HEK293 (cell line): Measurements from ENCODE around the gene ADORA2A.

Source experiments
- CTCF ChIA-PET: fragments of 350-600 bp; formaldehyde crosslinking; extraction: SDS; loops from one replicate; lab custom pipeline; 2021; ENCODE audit warnings: antibody characterized with exemption; lab: Yijun Ruan, JAX
- POLR2A ChIA-PET: fragments of 300-600 bp; formaldehyde crosslinking; extraction: SDS; loops from one replicate; lab custom pipeline; 2020; ENCODE audit warnings: antibody characterized with exemption, inconsistent platforms; lab: Yijun Ruan, JAX
- H3K27ac ChIP-seq: fragments of 200-500 bp; sonication (Bioruptor generic); 2 replicates; pipeline ENCODE4 v1.5.1; 2014; ENCODE audit warnings: low read depth, low read length, control low read depth, inconsistent platforms; ENCODE audit errors: extremely low read depth
- H3K36me3 ChIP-seq, 2 experiments: fragments of 200-500 bp in 1 of 2; sonication (Bioruptor generic) in 1 of 2; 1 replicate in 1 of 2; 2 replicates in 1 of 2; pipeline ENCODE4 v1.5.1; 2014 to 2017; ENCODE audit warnings: inconsistent platforms in 2 of 2, low read length in 2 of 2; ENCODE audit not compliant: control insufficient read depth in 2 of 2, insufficient read depth in 1 of 2
- H3K4me1 ChIP-seq: fragments of 200-500 bp; sonication (Bioruptor generic); 2 replicates; pipeline ENCODE4 v1.5.1; 2014; ENCODE audit warnings: mild to moderate bottlenecking, low read length, inconsistent platforms; ENCODE audit not compliant: control insufficient read depth, insufficient read depth
- H3K4me3 ChIP-seq: 2 replicates; pipeline ENCODE4 v1.5.1; 2011; ENCODE audit warnings: low read depth, mild to moderate bottlenecking, control low read depth, low read length, moderate library complexity
- H3K9me3 ChIP-seq: fragments of 200-500 bp; sonication (Bioruptor generic); 2 replicates; pipeline ENCODE4 v1.5.1; 2014; ENCODE audit warnings: low read depth, low read length, inconsistent platforms; ENCODE audit not compliant: control insufficient read depth, insufficient read depth
- GFI1B ChIP-seq: fragments of 450-650 bp; formaldehyde crosslinking; IDR thresholded peaks from 2 replicates; pipeline ENCODE4 v1.5.1; 2016; ENCODE audit warnings: missing biosample characterization, missing genetic modification characterization
- SCRT2 ChIP-seq: fragments of 450-650 bp; formaldehyde crosslinking; IDR thresholded peaks from 2 replicates; pipeline ENCODE4 v1.5.1; 2016; ENCODE audit warnings: missing biosample characterization, missing genetic modification characterization
- ZBTB1 ChIP-seq: fragments of 450-650 bp; formaldehyde crosslinking; IDR thresholded peaks from 2 replicates; pipeline ENCODE4 v1.5.1; 2016; ENCODE audit warnings: missing biosample characterization, missing genetic modification characterization
- ZIC2 ChIP-seq: fragments of 450-650 bp; formaldehyde crosslinking; IDR thresholded peaks from 2 replicates; pipeline ENCODE4 v1.5.1; 2016; ENCODE audit warnings: missing biosample characterization, missing genetic modification characterization
- ZNF155 ChIP-seq: fragments of 450-650 bp; formaldehyde crosslinking; IDR thresholded peaks from 2 replicates; pipeline ENCODE4 v1.5.1; 2016; ENCODE audit warnings: missing biosample characterization, missing genetic modification characterization
- ZNF19 ChIP-seq: fragments of 450-650 bp; formaldehyde crosslinking; IDR thresholded peaks from 2 replicates; pipeline ENCODE4; 2016; ENCODE audit warnings: missing biosample characterization, missing genetic modification characterization, low read depth
- ZNF302 ChIP-seq: fragments of 450-650 bp; formaldehyde crosslinking; IDR thresholded peaks from 2 replicates; pipeline ENCODE4 v1.5.1; 2016; ENCODE audit warnings: missing biosample characterization, missing genetic modification characterization, low read depth
- ZNF354C ChIP-seq: fragments of 450-650 bp; formaldehyde crosslinking; IDR thresholded peaks from 2 replicates; pipeline ENCODE4 v1.5.1; 2016; ENCODE audit warnings: missing biosample characterization, missing genetic modification characterization, low read depth, borderline replicate concordance
- ZNF510 ChIP-seq: fragments of 450-650 bp; formaldehyde crosslinking; IDR thresholded peaks from 2 replicates; pipeline ENCODE4 v1.5.1; 2018; ENCODE audit warnings: mild to moderate bottlenecking, missing genetic modification characterization, missing biosample characterization; ENCODE audit not compliant: insufficient replicate concordance
- ZNF560 ChIP-seq: fragments of 450-650 bp; formaldehyde crosslinking; IDR thresholded peaks from 2 replicates; pipeline ENCODE4 v1.5.1; 2017; ENCODE audit warnings: missing biosample characterization, missing genetic modification characterization, borderline replicate concordance
- ZNF596 ChIP-seq: fragments of 450-650 bp; IDR thresholded peaks from 2 replicates; pipeline ENCODE4 v1.5.0; 2018; ENCODE audit warnings: missing biosample characterization, mild to moderate bottlenecking, missing genetic modification characterization, moderate library complexity
- ZNF791 ChIP-seq: fragments of 450-650 bp; formaldehyde crosslinking; IDR thresholded peaks from 2 replicates; pipeline ENCODE4 v1.5.1; 2016; ENCODE audit warnings: missing biosample characterization, missing genetic modification characterization
- TF ChIP-seq, protein P1 (sequence below): fragments of 450-650 bp; formaldehyde crosslinking; IDR thresholded peaks from 2 replicates; pipeline ENCODE4 v1.5.1; 2016; ENCODE audit warnings: missing biosample characterization, missing genetic modification characterization
- TF ChIP-seq, protein P2 (sequence below): fragments of 450-650 bp; formaldehyde crosslinking; conservative IDR thresholded peaks from 2 replicates; pipeline ENCODE4 v1.5.1; 2016; ENCODE audit warnings: low read depth, missing biosample characterization, missing genetic modification characterization
- TF ChIP-seq, protein P3 (sequence below): fragments of 450-650 bp; formaldehyde crosslinking; IDR thresholded peaks from 2 replicates; pipeline ENCODE4 v1.5.1; 2016; ENCODE audit warnings: missing biosample characterization, missing genetic modification characterization
- TF ChIP-seq, protein P4 (sequence below): fragments of 450-650 bp; formaldehyde crosslinking; IDR thresholded peaks from 2 replicates; pipeline ENCODE4 v1.5.1; 2016; ENCODE audit warnings: missing biosample characterization, missing genetic modification characterization, borderline replicate concordance
- TF ChIP-seq, protein P5 (sequence below): fragments of 450-650 bp; IDR thresholded peaks from 2 replicates; pipeline ENCODE4 v1.5.1; 2018; ENCODE audit warnings: missing biosample characterization, missing genetic modification characterization
- TF ChIP-seq, protein P6 (sequence below): fragments of 450-650 bp; formaldehyde crosslinking; IDR thresholded peaks from 2 replicates; pipeline ENCODE4 v1.5.1; 2016; ENCODE audit warnings: missing biosample characterization, missing genetic modification characterization, low read depth

The ADORA2A gene

DNA sequence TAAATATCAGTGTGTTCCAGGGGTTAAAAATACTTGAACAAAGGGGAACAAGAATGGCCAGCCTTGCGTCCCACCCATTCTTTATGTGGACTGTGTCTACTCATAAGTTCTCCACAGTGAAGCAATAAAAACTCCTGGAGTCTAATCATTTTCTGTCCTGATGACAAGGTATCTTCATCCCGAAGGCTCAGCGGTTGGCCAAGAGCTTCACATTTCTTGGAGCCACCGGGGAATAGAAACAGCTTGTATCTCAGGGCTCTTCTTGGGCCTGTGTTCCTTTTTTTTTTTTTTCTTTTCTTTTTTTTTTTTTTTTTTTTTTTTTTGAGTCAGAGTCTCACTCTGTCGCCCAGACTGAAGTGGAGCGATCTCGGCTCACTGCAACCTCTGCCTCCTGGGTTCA, 36.8 kb upstream of the ADORA2A start:
- ChIA-PET CTCF (no interaction called here), POLR2A (no interaction called here)
- Histone ChIP-seq H3K4me3 (no peak overlapping the region), H3K36me3 (peaks cover 5 to 31% of the 10 kb centered on the region in 2 experiments), H3K4me1 (peaks cover 20% of the 10 kb centered on the region), H3K9me3 (no peaks in the 10 kb centered on the region), H3K27ac (no peak overlapping the region)
- no peak for TF ChIP-seq ZNF354C
- TF ChIP-seq, protein P1, sequence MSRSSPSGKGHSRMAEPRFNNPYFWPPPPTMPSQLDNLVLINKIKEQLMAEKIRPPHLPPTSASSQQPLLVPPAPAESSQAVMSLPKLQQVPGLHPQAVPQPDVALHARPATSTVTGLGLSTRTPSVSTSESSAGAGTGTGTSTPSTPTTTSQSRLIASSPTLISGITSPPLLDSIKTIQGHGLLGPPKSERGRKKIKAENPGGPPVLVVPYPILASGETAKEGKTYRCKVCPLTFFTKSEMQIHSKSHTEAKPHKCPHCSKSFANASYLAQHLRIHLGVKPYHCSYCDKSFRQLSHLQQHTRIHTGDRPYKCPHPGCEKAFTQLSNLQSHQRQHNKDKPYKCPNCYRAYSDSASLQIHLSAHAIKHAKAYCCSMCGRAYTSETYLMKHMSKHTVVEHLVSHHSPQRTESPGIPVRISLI (tag by site-specific recombination), result peak; percentile 83; the same call in 1 of the 2 replicates

DNA sequence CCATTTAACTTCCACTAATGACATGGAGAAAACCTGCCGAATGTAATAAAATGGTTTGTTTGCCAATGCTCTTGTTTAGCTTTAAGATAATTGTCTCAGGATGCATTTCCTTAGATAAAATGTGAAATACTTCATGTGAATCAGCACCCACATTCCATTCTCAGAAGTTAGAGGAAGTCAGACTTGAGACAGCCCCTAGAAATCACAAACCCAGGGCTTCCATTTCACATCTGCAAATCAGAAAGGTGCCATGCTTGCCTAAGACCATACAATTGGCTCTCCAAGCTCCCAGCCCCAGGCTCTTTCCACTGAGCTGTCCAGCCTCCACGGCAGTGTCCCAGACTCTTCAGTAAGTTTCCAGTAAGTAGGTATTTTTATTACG, 35.6 kb upstream of the ADORA2A start:
- ChIA-PET POLR2A (interaction anchor here (1.3 kb wide), 1 partner anchor 11 kb away, joined by 5 read pairs; no protein-coding TSS in a partner anchor), CTCF (no interaction called here)
- no peaks in the 10 kb centered on the region for H3K9me3 ChIP-seq
- H3K4me1 ChIP-seq, result peaks cover 20% of the 10 kb centered on the region
- peaks cover 8 to 38% of the 10 kb centered on the region in 2 experiments for H3K36me3 ChIP-seq
- H3K4me3 ChIP-seq, result no peak overlapping the region
- H3K27ac ChIP-seq, result no peak overlapping the region
- TF ChIP-seq ZNF560 (no peak), ZNF791 (tag by site-specific recombination) (no peak), ZNF510 (no peak), SCRT2 (no peak), ZNF19 (tag by site-specific recombination) (no peak), ZNF302 (tag by site-specific recombination) (no peak), ZIC2 (tag by site-specific recombination) (no peak), ZNF155 (tag by site-specific recombination) (no peak), GFI1B (tag by site-specific recombination) (no peak), ZBTB1 (no peak), ZNF596 (no peak)
- TF ChIP-seq, protein P2, sequence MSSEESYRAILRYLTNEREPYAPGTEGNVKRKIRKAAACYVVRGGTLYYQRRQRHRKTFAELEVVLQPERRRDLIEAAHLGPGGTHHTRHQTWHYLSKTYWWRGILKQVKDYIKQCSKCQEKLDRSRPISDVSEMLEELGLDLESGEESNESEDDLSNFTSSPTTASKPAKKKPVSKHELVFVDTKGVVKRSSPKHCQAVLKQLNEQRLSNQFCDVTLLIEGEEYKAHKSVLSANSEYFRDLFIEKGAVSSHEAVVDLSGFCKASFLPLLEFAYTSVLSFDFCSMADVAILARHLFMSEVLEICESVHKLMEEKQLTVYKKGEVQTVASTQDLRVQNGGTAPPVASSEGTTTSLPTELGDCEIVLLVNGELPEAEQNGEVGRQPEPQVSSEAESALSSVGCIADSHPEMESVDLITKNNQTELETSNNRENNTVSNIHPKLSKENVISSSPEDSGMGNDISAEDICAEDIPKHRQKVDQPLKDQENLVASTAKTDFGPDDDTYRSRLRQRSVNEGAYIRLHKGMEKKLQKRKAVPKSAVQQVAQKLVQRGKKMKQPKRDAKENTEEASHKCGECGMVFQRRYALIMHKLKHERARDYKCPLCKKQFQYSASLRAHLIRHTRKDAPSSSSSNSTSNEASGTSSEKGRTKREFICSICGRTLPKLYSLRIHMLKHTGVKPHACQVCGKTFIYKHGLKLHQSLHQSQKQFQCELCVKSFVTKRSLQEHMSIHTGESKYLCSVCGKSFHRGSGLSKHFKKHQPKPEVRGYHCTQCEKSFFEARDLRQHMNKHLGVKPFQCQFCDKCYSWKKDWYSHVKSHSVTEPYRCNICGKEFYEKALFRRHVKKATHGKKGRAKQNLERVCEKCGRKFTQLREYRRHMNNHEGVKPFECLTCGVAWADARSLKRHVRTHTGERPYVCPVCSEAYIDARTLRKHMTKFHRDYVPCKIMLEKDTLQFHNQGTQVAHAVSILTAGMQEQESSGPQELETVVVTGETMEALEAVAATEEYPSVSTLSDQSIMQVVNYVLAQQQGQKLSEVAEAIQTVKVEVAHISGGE (tag by site-specific recombination), result no peak
- TF ChIP-seq, protein P3, sequence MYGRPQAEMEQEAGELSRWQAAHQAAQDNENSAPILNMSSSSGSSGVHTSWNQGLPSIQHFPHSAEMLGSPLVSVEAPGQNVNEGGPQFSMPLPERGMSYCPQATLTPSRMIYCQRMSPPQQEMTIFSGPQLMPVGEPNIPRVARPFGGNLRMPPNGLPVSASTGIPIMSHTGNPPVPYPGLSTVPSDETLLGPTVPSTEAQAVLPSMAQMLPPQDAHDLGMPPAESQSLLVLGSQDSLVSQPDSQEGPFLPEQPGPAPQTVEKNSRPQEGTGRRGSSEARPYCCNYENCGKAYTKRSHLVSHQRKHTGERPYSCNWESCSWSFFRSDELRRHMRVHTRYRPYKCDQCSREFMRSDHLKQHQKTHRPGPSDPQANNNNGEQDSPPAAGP, result no peak
- TF ChIP-seq, protein P4, sequence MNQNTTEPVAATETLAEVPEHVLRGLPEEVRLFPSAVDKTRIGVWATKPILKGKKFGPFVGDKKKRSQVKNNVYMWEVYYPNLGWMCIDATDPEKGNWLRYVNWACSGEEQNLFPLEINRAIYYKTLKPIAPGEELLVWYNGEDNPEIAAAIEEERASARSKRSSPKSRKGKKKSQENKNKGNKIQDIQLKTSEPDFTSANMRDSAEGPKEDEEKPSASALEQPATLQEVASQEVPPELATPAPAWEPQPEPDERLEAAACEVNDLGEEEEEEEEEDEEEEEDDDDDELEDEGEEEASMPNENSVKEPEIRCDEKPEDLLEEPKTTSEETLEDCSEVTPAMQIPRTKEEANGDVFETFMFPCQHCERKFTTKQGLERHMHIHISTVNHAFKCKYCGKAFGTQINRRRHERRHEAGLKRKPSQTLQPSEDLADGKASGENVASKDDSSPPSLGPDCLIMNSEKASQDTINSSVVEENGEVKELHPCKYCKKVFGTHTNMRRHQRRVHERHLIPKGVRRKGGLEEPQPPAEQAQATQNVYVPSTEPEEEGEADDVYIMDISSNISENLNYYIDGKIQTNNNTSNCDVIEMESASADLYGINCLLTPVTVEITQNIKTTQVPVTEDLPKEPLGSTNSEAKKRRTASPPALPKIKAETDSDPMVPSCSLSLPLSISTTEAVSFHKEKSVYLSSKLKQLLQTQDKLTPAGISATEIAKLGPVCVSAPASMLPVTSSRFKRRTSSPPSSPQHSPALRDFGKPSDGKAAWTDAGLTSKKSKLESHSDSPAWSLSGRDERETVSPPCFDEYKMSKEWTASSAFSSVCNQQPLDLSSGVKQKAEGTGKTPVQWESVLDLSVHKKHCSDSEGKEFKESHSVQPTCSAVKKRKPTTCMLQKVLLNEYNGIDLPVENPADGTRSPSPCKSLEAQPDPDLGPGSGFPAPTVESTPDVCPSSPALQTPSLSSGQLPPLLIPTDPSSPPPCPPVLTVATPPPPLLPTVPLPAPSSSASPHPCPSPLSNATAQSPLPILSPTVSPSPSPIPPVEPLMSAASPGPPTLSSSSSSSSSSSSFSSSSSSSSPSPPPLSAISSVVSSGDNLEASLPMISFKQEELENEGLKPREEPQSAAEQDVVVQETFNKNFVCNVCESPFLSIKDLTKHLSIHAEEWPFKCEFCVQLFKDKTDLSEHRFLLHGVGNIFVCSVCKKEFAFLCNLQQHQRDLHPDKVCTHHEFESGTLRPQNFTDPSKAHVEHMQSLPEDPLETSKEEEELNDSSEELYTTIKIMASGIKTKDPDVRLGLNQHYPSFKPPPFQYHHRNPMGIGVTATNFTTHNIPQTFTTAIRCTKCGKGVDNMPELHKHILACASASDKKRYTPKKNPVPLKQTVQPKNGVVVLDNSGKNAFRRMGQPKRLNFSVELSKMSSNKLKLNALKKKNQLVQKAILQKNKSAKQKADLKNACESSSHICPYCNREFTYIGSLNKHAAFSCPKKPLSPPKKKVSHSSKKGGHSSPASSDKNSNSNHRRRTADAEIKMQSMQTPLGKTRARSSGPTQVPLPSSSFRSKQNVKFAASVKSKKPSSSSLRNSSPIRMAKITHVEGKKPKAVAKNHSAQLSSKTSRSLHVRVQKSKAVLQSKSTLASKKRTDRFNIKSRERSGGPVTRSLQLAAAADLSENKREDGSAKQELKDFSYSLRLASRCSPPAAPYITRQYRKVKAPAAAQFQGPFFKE (tag by site-specific recombination), result no peak
- TF ChIP-seq, protein P5, sequence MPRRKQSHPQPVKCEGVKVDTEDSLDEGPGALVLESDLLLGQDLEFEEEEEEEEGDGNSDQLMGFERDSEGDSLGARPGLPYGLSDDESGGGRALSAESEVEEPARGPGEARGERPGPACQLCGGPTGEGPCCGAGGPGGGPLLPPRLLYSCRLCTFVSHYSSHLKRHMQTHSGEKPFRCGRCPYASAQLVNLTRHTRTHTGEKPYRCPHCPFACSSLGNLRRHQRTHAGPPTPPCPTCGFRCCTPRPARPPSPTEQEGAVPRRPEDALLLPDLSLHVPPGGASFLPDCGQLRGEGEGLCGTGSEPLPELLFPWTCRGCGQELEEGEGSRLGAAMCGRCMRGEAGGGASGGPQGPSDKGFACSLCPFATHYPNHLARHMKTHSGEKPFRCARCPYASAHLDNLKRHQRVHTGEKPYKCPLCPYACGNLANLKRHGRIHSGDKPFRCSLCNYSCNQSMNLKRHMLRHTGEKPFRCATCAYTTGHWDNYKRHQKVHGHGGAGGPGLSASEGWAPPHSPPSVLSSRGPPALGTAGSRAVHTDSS (tag by site-specific recombination), result no peak
- TF ChIP-seq, protein P6, sequence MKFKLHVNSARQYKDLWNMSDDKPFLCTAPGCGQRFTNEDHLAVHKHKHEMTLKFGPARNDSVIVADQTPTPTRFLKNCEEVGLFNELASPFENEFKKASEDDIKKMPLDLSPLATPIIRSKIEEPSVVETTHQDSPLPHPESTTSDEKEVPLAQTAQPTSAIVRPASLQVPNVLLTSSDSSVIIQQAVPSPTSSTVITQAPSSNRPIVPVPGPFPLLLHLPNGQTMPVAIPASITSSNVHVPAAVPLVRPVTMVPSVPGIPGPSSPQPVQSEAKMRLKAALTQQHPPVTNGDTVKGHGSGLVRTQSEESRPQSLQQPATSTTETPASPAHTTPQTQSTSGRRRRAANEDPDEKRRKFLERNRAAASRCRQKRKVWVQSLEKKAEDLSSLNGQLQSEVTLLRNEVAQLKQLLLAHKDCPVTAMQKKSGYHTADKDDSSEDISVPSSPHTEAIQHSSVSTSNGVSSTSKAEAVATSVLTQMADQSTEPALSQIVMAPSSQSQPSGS (tag by site-specific recombination), result no peak
